GM12873 (cell line): ENCODE results near the gene C17orf100.

Experiments
- CTCF ChIP-seq: IDR thresholded peaks from 2 replicates; pipeline ENCODE4 v1.5.1; 2012; ENCODE audit warnings: low read depth, mild to moderate bottlenecking, moderate library complexity, low read length, control low read depth; ENCODE audit not compliant: insufficient read depth; ENCODE audit errors: missing control alignments

C17orf100 gene

GRCh38 chr17:6674586-6674985 is 23.0 kb downstream of the C17orf100 start:
- no peak for TF ChIP-seq CTCF

GRCh38 chr17:6675201-6675825 is 23.8 kb downstream of the C17orf100 start:
- TF ChIP-seq CTCF, result no peak

GRCh38 chr17:6676802-6677157 is 25.2 kb downstream of the C17orf100 start:
- TF ChIP-seq CTCF, result no peak

- no peak for TF ChIP-seq CTCF
Measured at GRCh38 chr17:6677158-6677831, 25.7 kb downstream of the C17orf100 start.

GRCh38 chr17:6677946-6678345 is 26.4 kb downstream of the C17orf100 start:
- TF ChIP-seq CTCF, result no peak

GRCh38 chr17:6679241-6679640 is 27.7 kb downstream of the C17orf100 start:
- no peak for TF ChIP-seq CTCF

GRCh38 chr17:6681176-6681575 is 29.6 kb downstream of the C17orf100 start:
- no peak for TF ChIP-seq CTCF
